GM13976 (cell line): ENCODE measurements around the gene XKR8.
A peak's percentile ranks its signal among the peaks of the same experiment; 100 is the strongest.

Experiments
- DNase-seq: peaks from one replicate; pipeline ENCODE4 v3.0.0; 2012; ENCODE audit warnings: low spot score
- CTCF ChIP-seq: IDR thresholded peaks from 2 replicates; pipeline ENCODE4 v1.5.1; 2012; ENCODE audit warnings: borderline replicate concordance, mild to moderate bottlenecking; ENCODE audit not compliant: insufficient read depth; ENCODE audit errors: extremely low read depth, missing control alignments, control extremely low read depth
- in situ Hi-C: fragments of 300-500 bp; cut with MboI; formaldehyde crosslinking; loops from one replicate; pipeline ENCODE4 v1.12.0; 2022; ENCODE audit warnings: low sequenced_read_pairs, mixed read lengths, inconsistent platforms; ENCODE audit not compliant: unreplicated experiment

Gene XKR8

GRCh38 chr1:27959792-27960603 is at the start of gene XKR8:
Gene XKR8 (plus strand): TSS chr1:27959973. CDS start chr1:27960070, 97 bp downstream.
- DNase-seq: peak; percentile 98

GRCh38 chr1:27912429-27912828 is 47.3 kb upstream of the XKR8 start:
- TF ChIP-seq CTCF: no peak
- in situ Hi-C loops: no loop called here
- no peak for DNase-seq

More at GRCh38 chr1:27959792-27960603, at the start of gene XKR8:
- peak; percentile 63 for TF ChIP-seq CTCF
- in situ Hi-C loops: no loop called here

GRCh38 chr1:27915082-27915575 is 44.6 kb upstream of the XKR8 start:
- TF ChIP-seq CTCF: no peak
- no peak for DNase-seq
- in situ Hi-C loops: no loop called here

GRCh38 chr1:27922272-27922671 is 37.5 kb upstream of the XKR8 start:
- no peak for DNase-seq
- in situ Hi-C loops: no loop called here

GRCh38 chr1:27928216-27928954 is 31.4 kb upstream of the XKR8 start:
- in situ Hi-C loops: no loop called here
- no peak for TF ChIP-seq CTCF
- DNase-seq: no peak

More at GRCh38 chr1:27922272-27922671, 37.5 kb upstream of the XKR8 start:
- no peak for TF ChIP-seq CTCF

GRCh38 chr1:27931184-27931583 is 28.6 kb upstream of the XKR8 start:
- in situ Hi-C loops: no loop called here
- TF ChIP-seq CTCF: no peak
- no peak for DNase-seq
